Measurements from ENCODE around the gene CACNA1D. TPM values are rescaled to one million over a fixed set of nuclear protein-coding genes. Genes with fewer than 3 reads are reported as not detected.

Gene CACNA1D
- polyA plus RNA-seq, 1 donor (not counting 4 experiments of a cell fraction or from before 2014, with no cell fraction given): 0.20 TPM

- no peak for FAIRE-seq
These were observed 246.5 kb downstream of the CACNA1D start for GRCh38 chr3:53740956-53741355.

GRCh38 chr3:53744351-53744750 is 249.9 kb downstream of the CACNA1D start:
- dilution Hi-C loops (cut with MboI; ENCODE audit: extremely low pct_ligation_motif_present, low sequenced_read_pairs): no loop called here
- H3K27me3 ChIP-seq (ENCODE audit: control insufficient read depth, extremely low read depth, insufficient read depth, low read length): no peaks in the 10 kb centered on the region
- TF ChIP-seq EZH2 (IDR thresholded peaks at IDR 0.05; ENCODE audit: low read length): no peak
- TF ChIP-seq CTCF (optimal IDR thresholded peaks at IDR 0.05 in 1 of 3, IDR thresholded peaks at IDR 0.05 in 1 of 3, conservative IDR thresholded peaks at IDR 0.05 in 1 of 3; ENCODE audit: extremely low read depth in 1 of 3, insufficient read depth in 2 of 3, low read length in 3 of 3): no peak
- H3K9me1 ChIP-seq (ENCODE audit: control insufficient read depth, extremely low read depth, insufficient read depth, low read length): no peaks in the 10 kb centered on the region
- no peaks in the 10 kb centered on the region for H3K9me3 ChIP-seq (ENCODE audit: control insufficient read depth, low read depth, low read length)
- no peak for FAIRE-seq
- no peak overlapping the region for H3K9ac ChIP-seq (ENCODE audit: control insufficient read depth, extremely low read depth, insufficient read depth, low read length)
- no peak for DNase-seq (ENCODE audit: low read depth, low spot score)
- no peaks in the 10 kb centered on the region for H3K4me1 ChIP-seq (ENCODE audit: control insufficient read depth, extremely low read depth, insufficient read depth, low read length)
- no peaks in the 10 kb centered on the region for H3K79me2 ChIP-seq (ENCODE audit: control insufficient read depth, insufficient read depth, low read length)
- no peak overlapping the region for H3K27ac ChIP-seq (ENCODE audit: control insufficient read depth, insufficient read depth, low read length)
- H4K20me1 ChIP-seq (ENCODE audit: control insufficient read depth, extremely low read depth, insufficient read depth, low read length): no peaks in the 10 kb centered on the region
- no peak overlapping the region for H3K4me3 ChIP-seq (ENCODE audit: control insufficient read depth in 2 of 3, extremely low read depth in 1 of 3, insufficient read depth in 2 of 3, low read depth in 1 of 3, low read length in 3 of 3)
- no peak overlapping the region for H3K4me2 ChIP-seq (ENCODE audit: control insufficient read depth, extremely low read depth, insufficient read depth, low read depth, low read length)
- no peak overlapping the region for H2AFZ ChIP-seq (ENCODE audit: control insufficient read depth, low read length)
- no peaks in the 10 kb centered on the region for H3K36me3 ChIP-seq (ENCODE audit: control insufficient read depth in 2 of 2, extremely low read depth in 1 of 2, insufficient read depth in 2 of 2, low read length in 2 of 2)

More at GRCh38 chr3:53740956-53741355, 246.5 kb downstream of the CACNA1D start:
- H3K9me3 ChIP-seq (ENCODE audit: control insufficient read depth, low read depth, low read length): no peaks in the 10 kb centered on the region
- no peak overlapping the region for H3K4me2 ChIP-seq (ENCODE audit: control insufficient read depth, extremely low read depth, insufficient read depth, low read depth, low read length)
- dilution Hi-C loops (cut with MboI; ENCODE audit: extremely low pct_ligation_motif_present, low sequenced_read_pairs): no loop called here
- no peaks in the 10 kb centered on the region for H3K27me3 ChIP-seq (ENCODE audit: control insufficient read depth, extremely low read depth, insufficient read depth, low read length)
- H3K9me1 ChIP-seq (ENCODE audit: control insufficient read depth, extremely low read depth, insufficient read depth, low read length): no peaks in the 10 kb centered on the region
- DNase-seq (ENCODE audit: low read depth, low spot score): no peak
- H3K36me3 ChIP-seq (ENCODE audit: control insufficient read depth in 2 of 2, extremely low read depth in 1 of 2, insufficient read depth in 2 of 2, low read length in 2 of 2): no peaks in the 10 kb centered on the region
- H4K20me1 ChIP-seq (ENCODE audit: control insufficient read depth, extremely low read depth, insufficient read depth, low read length): no peaks in the 10 kb centered on the region
- H3K27ac ChIP-seq (ENCODE audit: control insufficient read depth, insufficient read depth, low read length): no peak overlapping the region
- no peak overlapping the region for H2AFZ ChIP-seq (ENCODE audit: control insufficient read depth, low read length)
- H3K79me2 ChIP-seq (ENCODE audit: control insufficient read depth, insufficient read depth, low read length): no peaks in the 10 kb centered on the region
- H3K4me3 ChIP-seq (ENCODE audit: control insufficient read depth in 2 of 3, extremely low read depth in 1 of 3, insufficient read depth in 2 of 3, low read depth in 1 of 3, low read length in 3 of 3): no peak overlapping the region
- TF ChIP-seq CTCF (optimal IDR thresholded peaks at IDR 0.05 in 1 of 3, IDR thresholded peaks at IDR 0.05 in 1 of 3, conservative IDR thresholded peaks at IDR 0.05 in 1 of 3; ENCODE audit: extremely low read depth in 1 of 3, insufficient read depth in 2 of 3, low read length in 3 of 3) (no peak), EZH2 (IDR thresholded peaks at IDR 0.05; ENCODE audit: low read length) (no peak)
- H3K4me1 ChIP-seq (ENCODE audit: control insufficient read depth, extremely low read depth, insufficient read depth, low read length): no peaks in the 10 kb centered on the region
- H3K9ac ChIP-seq (ENCODE audit: control insufficient read depth, extremely low read depth, insufficient read depth, low read length): no peak overlapping the region
